ENCODE data around the gene TUBA1A. TPM values are rescaled to one million over a fixed set of nuclear protein-coding genes. Genes with fewer than 3 reads are reported as not detected.
A peak's percentile ranks its signal among the peaks of the same experiment; 100 is the strongest.

TUBA1A gene
- total RNA-seq, 1 donor, result 478 TPM

GRCh38 chr12:49227713-49228112, 38.8 kb upstream of the TUBA1A start:
- H3K79me2 ChIP-seq (ENCODE audit: insufficient read depth, low read length), result no peaks in the 10 kb centered on the region
- no peaks in the 10 kb centered on the region for H3K36me3 ChIP-seq (ENCODE audit: insufficient read depth, low read length)
- H3K4me2 ChIP-seq (ENCODE audit: insufficient read depth, low read length), result no peak overlapping the region
- H4K20me1 ChIP-seq (ENCODE audit: insufficient read depth, low read length), result no peaks in the 10 kb centered on the region
- no peak overlapping the region for H3K27ac ChIP-seq (ENCODE audit: low read depth, low read length)
- no peak for DNase-seq (ENCODE audit: insufficient read length, low spot score, missing footprints)
- peaks cover 6% of the 10 kb centered on the region for H3K4me1 ChIP-seq (ENCODE audit: insufficient read depth, low read length)
- H2AFZ ChIP-seq (ENCODE audit: low read length), result no peak overlapping the region
- H3K27me3 ChIP-seq (ENCODE audit: insufficient read depth, low read length), result no peaks in the 10 kb centered on the region
- no peak overlapping the region for H3K4me3 ChIP-seq (ENCODE audit: insufficient read depth, low read length)
- H3K9me3 ChIP-seq (ENCODE audit: low read depth, low read length), result no peaks in the 10 kb centered on the region
- no peak for TF ChIP-seq CTCF (IDR thresholded peaks at IDR 0.05; ENCODE audit: extremely low read depth, low read depth, low read length)

GRCh38 chr12:49225576-49226166, 36.8 kb upstream of the TUBA1A start:
- H4K20me1 ChIP-seq (ENCODE audit: insufficient read depth, low read length), result no peaks in the 10 kb centered on the region
- H3K9me3 ChIP-seq (ENCODE audit: low read depth, low read length), result no peaks in the 10 kb centered on the region
- H3K4me3 ChIP-seq (ENCODE audit: insufficient read depth, low read length), result no peak overlapping the region
- H3K4me2 ChIP-seq (ENCODE audit: insufficient read depth, low read length), result no peak overlapping the region
- no peak overlapping the region for H3K27ac ChIP-seq (ENCODE audit: low read depth, low read length)
- peaks cover 7% of the 10 kb centered on the region for H3K4me1 ChIP-seq (ENCODE audit: insufficient read depth, low read length)
- DNase-seq (ENCODE audit: insufficient read length, low spot score, missing footprints), result no peak
- no peaks in the 10 kb centered on the region for H3K27me3 ChIP-seq (ENCODE audit: insufficient read depth, low read length)
- peak; percentile 25 for TF ChIP-seq CTCF (IDR thresholded peaks at IDR 0.05; ENCODE audit: extremely low read depth, low read depth, low read length)
- H3K79me2 ChIP-seq (ENCODE audit: insufficient read depth, low read length), result no peaks in the 10 kb centered on the region
- peak overlapping the region; percentile 27 for H2AFZ ChIP-seq (ENCODE audit: low read length)
- no peaks in the 10 kb centered on the region for H3K36me3 ChIP-seq (ENCODE audit: insufficient read depth, low read length)

GRCh38 chr12:49223590-49224369, 34.9 kb upstream of the TUBA1A start:
- H2AFZ ChIP-seq (ENCODE audit: low read length), result peak overlapping the region; percentile 16
- H3K4me2 ChIP-seq (ENCODE audit: insufficient read depth, low read length), result no peak overlapping the region
- peak overlapping the region; percentile 72 for H3K27ac ChIP-seq (ENCODE audit: low read depth, low read length)

More at GRCh38 chr12:49223590-49224369, 34.9 kb upstream of the TUBA1A start:
- no peak for DNase-seq (ENCODE audit: insufficient read length, low spot score, missing footprints)
- Histone ChIP-seq H3K36me3 (ENCODE audit: insufficient read depth, low read length) (no peaks in the 10 kb centered on the region), H3K4me3 (ENCODE audit: insufficient read depth, low read length) (no peak overlapping the region), H3K9me3 (ENCODE audit: low read depth, low read length) (no peaks in the 10 kb centered on the region), H3K4me1 (ENCODE audit: insufficient read depth, low read length) (peaks cover 7% of the 10 kb centered on the region), H3K27me3 (ENCODE audit: insufficient read depth, low read length) (no peaks in the 10 kb centered on the region), H3K79me2 (ENCODE audit: insufficient read depth, low read length) (no peaks in the 10 kb centered on the region), H4K20me1 (ENCODE audit: insufficient read depth, low read length) (no peaks in the 10 kb centered on the region)
- no peak for TF ChIP-seq CTCF (IDR thresholded peaks at IDR 0.05; ENCODE audit: extremely low read depth, low read depth, low read length)
